T47D (cell line): ENCODE data around the gene TGFBR1.

Experiments used
- DNase-seq, 2 experiments: peaks; one replicate each; pipeline versions ENCODE4 v3.0.0 to v3.0.0-alpha.2; 2011 to 2012; ENCODE audit warnings: low read depth in 1 of 2, low spot score in 1 of 2
- JUND ChIP-seq: IDR thresholded peaks from 2 replicates; pipeline ENCODE4 v1.6.1; 2012; ENCODE audit warnings: low read depth
- in situ Hi-C: cut with HindIII; loops from 2 replicates; pipeline ENCODE4 v1.10.0; 2016; ENCODE audit warnings: low sequenced_read_pairs, low pct_unique_long_range_greater_than_20kb

The TGFBR1 gene

DNA sequence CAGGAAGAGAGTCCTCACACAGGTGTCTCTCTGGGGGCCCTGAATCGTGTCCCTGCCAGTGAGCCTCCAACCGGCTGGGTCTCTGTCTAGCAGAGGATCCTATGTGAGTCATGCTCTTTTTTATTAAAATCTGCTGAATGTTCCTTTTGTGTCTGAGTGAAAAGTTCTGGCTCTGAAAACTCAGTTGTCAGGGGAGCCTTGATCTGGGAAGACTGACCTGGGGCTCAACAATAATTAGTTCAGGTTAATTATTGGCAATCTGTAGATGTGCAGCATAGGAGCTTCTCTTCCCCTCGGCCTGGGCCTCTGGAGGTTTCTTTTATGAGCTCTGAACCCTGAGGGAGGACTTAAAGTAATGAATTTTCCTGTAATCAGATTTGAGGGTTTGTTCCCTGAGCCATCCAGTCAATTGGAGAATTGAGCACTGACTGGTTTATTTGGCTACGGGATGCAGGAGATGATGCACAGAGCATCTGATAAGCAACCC is 71.7 kb downstream of the TGFBR1 start:
- in situ Hi-C loops = no loop called here
- no peak for TF ChIP-seq JUND

DNA sequence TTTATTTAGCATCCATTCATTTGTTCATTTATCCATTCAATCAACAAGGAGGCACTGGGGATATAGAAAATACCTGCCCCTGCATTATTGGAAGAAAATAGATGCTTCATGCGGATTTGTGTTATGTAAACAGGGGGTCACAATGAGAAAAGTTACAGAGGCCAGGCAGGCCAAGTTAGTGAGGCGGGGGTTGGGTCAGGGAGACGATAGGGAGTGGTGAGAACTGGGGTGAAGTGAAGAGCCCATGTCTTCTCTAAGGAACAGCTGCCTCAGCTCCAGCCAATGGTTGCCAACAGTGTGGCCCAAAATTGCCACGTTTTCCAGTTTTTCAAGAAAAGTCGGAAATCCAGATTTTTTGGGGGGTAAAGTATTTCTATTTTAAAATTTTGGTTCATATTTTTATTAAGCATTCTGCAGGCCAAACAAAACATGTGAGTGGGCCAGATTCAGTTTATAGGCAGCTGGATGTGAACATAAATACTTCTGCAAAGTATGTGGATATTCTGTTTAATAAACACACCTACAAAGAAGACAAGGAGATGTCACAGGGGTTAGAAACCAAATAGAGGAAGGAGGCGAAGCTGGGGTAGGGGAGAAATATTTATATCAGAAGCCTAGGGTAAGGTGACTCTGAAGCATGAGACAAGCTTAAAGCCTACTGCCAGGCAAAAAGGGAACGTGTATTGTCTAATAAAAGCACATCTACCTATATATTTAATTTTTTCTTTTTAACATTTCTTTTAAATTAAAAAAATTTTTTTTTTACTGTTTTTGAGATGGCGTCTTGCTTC is 72.9 kb downstream of the TGFBR1 start:
- in situ Hi-C loops = no loop called here
- DNase-seq = no peak
- TF ChIP-seq JUND = no peak

More for the DNA sequence above, 71.7 kb downstream of the TGFBR1 start:
- DNase-seq = no peak

DNA sequence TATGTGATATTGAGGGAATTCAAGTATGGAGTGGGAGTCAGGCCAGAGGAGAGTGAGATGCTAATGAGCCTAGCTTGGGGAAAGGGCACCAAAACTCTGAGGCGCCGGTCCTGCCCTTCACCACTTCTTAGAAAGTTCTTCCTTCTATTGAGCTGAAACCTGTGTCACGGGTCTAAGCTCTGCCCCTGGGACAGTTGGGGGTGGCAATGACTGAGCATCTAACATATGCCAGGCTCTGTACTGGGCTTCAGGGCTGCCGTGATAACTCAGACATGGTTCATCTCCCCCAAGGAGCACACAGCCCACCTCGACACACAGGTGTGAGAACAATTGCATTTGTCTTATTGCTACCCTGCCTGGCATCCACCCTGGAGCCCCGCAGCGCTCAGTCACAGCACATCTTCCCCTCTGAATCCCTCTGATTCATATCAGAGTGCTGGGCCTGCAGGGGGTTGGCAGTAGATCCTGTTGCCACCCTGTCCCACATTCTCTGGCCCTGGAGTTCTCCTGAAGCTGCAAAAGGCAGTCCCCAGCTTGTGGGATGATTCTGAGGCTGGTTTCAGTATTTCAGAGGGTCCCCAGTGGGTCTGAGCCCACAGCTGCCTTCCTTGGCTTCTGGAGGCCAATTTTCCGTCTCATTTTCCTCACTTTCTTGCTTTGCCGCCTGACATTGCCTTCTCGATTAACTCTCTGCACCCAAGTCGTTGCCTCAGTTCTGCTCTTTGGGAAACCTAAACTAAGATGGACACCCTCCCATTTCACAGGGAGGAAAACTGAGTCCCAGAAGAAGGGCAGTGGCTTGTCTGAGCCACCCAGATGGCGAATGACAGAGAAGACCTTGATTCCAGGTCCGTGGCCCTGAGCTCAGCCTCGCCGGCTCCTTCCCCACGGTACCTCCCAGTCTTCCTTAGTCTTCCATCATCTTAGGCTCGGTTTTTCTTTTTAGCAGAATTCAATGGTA is 74.3 kb downstream of the TGFBR1 start:
- in situ Hi-C loops = no loop called here
- DNase-seq = no peak
- TF ChIP-seq JUND = no peak

DNA sequence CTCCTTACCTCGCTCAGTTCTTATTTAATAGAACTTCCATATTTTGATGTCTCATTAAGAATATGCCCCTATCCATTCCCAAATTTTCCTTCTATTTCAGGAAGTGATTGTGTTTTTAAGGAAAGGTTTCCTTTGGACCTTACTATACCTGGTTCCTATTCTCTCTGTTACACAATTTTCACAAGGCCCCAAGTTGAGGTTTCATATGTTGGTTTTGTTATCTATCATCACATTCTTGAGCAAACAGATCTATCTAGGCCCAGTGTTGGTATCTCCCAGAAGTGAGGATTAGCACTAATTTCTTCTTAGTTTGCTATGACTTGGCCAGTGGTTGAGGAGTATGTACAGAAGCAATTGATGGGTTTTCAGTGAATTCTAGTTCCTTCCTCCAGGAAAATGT is 75.3 kb downstream of the TGFBR1 start:
- in situ Hi-C loops = no loop called here
- DNase-seq = no peak
- TF ChIP-seq JUND = no peak

DNA sequence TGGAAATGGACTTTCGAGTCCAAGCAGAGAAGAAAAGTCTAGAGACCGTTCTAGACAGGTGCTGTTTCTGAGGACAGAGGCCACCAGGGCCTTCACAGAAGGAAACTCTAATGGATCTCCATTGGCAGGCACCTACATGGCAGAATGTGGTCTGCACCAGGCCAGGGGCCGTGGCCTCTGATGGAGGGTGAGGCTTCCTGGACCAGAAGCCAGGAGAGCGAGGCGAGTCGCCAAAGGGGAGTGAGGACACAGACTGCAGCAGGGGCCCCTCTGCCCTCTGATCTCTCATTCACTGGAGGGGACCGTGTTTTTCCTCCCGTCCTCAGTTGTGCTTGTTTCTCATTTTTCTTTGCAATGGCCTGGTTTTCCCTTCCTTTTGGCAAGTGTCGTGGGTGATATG is 75.7 kb downstream of the TGFBR1 start:
- in situ Hi-C loops = no loop called here

DNA sequence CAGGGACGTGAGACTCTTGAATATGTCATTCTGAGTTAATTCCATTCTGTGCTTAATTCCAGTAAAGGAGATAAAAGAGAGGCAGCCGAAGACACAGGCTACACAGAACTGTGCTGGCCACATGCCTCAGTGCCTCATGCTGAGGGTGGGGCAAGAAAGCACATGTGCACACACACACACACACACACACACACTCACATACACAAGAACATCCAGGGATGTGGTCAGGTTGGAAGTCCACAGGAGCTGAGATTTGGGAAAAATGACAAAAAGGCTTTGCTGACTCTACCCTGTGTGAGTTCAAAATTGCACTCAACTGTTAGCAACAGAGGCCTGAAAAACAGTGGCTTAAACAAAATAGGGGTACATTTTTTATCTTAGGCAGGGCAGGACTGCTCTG is 76.3 kb downstream of the TGFBR1 start:
- DNase-seq = no peak
- TF ChIP-seq JUND = no peak
- in situ Hi-C loops = no loop called here

More for the DNA sequence above, 75.7 kb downstream of the TGFBR1 start:
- no peak for DNase-seq
- TF ChIP-seq JUND = no peak

DNA sequence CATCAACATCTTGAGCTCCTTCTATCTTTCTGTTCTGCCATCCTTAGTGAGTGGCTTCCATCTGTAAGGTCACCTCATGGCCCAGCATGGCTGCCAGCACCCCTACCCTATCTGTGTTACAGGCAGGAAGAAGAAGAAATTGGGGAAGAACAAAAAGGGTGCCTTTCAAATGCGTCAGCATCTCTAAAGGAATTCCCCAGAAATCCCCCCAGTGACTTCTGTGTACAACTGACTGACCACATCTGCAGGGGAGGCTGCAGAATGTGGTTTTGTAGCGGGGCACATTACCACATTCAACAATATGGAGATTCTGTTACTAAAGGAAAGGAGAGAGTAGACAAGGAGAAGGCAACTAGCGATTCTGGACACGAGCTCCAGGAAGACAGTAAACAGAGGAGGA is 76.7 kb downstream of the TGFBR1 start:
- DNase-seq = no peak
- in situ Hi-C loops = no loop called here
- TF ChIP-seq JUND = no peak

DNA sequence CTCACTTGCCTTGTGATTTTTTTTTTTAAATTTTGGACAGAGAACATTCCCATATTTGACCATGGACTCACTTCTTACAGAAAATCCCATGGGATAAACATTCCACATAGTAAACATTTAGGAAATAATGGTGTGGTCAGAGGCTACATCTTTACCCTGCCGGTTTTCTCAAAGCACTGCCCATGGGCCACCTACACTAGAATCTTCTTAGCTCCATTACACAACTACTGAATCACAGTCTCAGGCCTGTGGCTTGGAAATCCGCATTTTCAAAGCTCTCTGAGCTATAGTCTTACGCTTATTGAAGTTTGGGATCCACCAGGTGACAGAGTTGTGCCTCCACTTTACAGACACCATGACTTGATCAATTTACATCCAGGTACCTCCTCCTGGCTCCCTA is 77.4 kb downstream of the TGFBR1 start:
- TF ChIP-seq JUND = no peak
- no peak for DNase-seq
- in situ Hi-C loops = no loop called here

DNA sequence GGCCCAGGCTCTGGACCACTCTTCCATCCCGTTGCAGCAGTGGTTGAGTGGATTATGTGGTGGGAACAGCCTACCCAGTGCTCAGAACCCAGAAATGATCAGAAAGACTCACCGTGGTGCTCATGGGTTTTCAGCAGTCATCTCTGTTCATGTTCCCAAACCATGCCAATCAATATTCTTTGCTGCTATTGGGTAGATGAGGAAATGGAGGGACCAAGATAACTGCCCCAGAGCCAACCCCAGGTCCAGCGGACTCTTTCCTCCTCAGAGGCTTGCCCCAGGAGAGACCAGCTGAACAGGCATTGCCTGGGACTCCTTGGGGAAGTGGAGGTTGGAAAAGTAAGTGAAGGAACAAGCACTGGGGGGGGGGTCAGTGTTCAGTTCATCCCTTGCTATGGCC is 78.7 kb downstream of the TGFBR1 start:
- in situ Hi-C loops = no loop called here
- DNase-seq = no peak
- TF ChIP-seq JUND = no peak

DNA sequence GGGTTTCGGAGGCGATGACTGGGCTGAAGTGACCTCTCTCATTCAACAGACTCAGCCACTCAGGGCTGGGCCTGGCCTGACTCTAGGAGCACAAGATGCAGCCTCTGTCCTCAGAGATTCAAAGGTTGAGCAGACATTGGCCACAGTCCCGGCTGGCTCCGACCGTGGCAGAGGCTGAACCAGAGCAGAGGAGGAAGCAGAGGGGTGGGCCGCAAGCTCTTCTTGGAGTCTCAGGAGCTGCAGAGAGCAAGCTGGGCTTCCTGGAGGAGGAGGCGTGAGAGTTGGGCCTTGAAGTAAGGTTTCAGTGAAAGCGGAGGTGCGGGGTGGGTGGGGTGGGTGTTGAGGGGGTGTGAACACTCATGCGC is 79.2 kb downstream of the TGFBR1 start:
- TF ChIP-seq JUND = no peak
- DNase-seq = no peak
- in situ Hi-C loops = no loop called here

DNA sequence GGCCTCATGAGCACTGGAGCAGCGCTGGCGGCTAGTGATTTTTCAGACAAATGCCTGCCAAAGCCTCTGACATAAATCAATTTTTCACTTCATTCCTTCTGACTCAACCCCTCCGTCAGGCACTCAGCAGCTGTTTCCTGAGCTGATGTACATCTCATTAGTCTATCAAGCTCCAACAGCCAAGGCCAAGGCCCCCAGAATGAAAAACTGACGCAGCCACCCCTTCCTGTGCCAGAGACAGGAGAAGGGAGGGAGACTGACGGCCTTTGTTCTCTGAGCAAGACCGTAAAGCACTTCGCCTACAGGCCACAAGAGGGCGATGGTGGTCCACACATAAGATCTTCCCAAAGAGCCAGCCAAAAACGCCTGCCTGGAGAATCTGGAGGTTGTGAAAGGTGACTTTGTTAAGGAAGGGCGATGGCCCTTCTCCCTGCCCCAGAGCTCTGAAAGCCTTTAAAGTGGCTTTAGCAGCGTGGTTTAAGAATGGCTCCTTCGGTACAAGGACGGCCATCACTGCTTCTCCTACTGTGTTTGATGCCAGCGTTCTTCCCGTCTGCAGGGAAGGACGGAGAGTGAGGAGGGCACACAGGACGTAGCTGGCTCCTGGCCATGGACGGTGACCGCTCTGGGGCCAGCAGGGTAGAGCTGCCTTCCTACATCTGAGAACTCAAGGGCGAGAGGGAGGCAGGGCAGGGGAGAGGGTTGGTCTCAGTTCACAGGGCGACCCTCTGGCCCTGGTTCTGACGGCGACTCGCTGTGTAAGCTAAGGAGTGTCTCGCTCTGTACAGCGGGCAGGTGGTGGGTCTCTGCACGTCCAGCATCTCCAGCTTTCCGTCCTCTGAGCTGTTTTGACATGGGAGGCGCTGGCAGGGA is 79.8 kb downstream of the TGFBR1 start:
- in situ Hi-C loops = no loop called here
- DNase-seq = peak; percentile 55 to 82
- TF ChIP-seq JUND = no peak

DNA sequence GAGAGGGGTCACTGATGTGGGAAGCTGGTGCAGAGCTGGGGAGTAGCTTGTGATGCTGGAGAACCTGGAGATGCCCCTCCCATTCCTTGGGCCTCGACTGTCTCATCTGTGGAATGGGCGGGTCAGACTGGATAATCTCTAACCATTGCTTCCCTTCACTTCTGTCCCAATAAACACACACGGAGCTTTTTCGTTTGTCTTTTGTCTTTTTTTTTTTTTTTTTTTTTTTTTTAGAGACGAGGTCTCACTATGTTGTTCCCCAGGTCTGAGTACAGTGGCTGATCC is 80.4 kb downstream of the TGFBR1 start:
- DNase-seq = no peak
- in situ Hi-C loops = no loop called here
- TF ChIP-seq JUND = no peak
